ENCODE measurements around the gene RECQL5. TPM values are rescaled to one million over a fixed set of nuclear protein-coding genes. Genes with fewer than 3 reads are reported as not detected.

RECQL5 gene
- total and polyA plus RNA-seq, 10 donors: 25.7 to 51.0 (median 38.6) TPM

GRCh38 chr17:75654176-75654575, 12.8 kb downstream of the RECQL5 start:
- Histone ChIP-seq H3K9me3 (no peaks in the 10 kb centered on the region), H3K27me3 (replicated peaks in 1 of 7) (no peaks in the 10 kb centered on the region), H3K27ac (peak overlapping the region in 3 of 8 donors; percentile 5 to 48 (median 22)), H3K4me1 (peaks cover 0 to 23% (median 4%) of the 10 kb centered on the region in 6 donors), H3K4me3 (no peak overlapping the region), H3K36me3 (peaks cover 0 to 100% (median 44%) of the 10 kb centered on the region in 6 donors)
- TF ChIP-seq POLR2AphosphoS5 (IDR thresholded peaks at IDR 0.05) (no peak), POLR2A (IDR thresholded peaks at IDR 0.05) (no peak)
- TF ChIP-seq, protein P1, sequence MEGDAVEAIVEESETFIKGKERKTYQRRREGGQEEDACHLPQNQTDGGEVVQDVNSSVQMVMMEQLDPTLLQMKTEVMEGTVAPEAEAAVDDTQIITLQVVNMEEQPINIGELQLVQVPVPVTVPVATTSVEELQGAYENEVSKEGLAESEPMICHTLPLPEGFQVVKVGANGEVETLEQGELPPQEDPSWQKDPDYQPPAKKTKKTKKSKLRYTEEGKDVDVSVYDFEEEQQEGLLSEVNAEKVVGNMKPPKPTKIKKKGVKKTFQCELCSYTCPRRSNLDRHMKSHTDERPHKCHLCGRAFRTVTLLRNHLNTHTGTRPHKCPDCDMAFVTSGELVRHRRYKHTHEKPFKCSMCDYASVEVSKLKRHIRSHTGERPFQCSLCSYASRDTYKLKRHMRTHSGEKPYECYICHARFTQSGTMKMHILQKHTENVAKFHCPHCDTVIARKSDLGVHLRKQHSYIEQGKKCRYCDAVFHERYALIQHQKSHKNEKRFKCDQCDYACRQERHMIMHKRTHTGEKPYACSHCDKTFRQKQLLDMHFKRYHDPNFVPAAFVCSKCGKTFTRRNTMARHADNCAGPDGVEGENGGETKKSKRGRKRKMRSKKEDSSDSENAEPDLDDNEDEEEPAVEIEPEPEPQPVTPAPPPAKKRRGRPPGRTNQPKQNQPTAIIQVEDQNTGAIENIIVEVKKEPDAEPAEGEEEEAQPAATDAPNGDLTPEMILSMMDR (IDR thresholded peaks at IDR 0.05 in 8 of 11, conservative IDR thresholded peaks at IDR 0.05 in 3 of 11): no peak
- DNase-seq: no peak
- 39 to 72% (median 57%) methylated on average over 2 of the region's 2 CpGs for WGBS, 5 donors
- intact Hi-C loops (cut with DNase I; ENCODE audit: low total_unique reads): no loop called here

GRCh38 chr17:75652934-75653549, 13.9 kb downstream of the RECQL5 start:
- 48 to 63% (median 58%) methylated on average over 6 of the region's 6 CpGs for WGBS, 5 donors
- peaks cover 0 to 100% (median 45%) of the 10 kb centered on the region in 6 donors for H3K36me3 ChIP-seq
- no peaks in the 10 kb centered on the region for H3K27me3 ChIP-seq (replicated peaks in 1 of 7)
- TF ChIP-seq POLR2AphosphoS5 (IDR thresholded peaks at IDR 0.05): no peak
- TF ChIP-seq, protein P1 (IDR thresholded peaks at IDR 0.05 in 8 of 11, conservative IDR thresholded peaks at IDR 0.05 in 3 of 11): peak in 10 of 11 experiments; percentile 16 to 76 (median 58)
- intact Hi-C loops (cut with DNase I; ENCODE audit: low total_unique reads): no loop called here
- no peak overlapping the region for H3K27ac ChIP-seq
- no peaks in the 10 kb centered on the region for H3K9me3 ChIP-seq
- no peak overlapping the region for H3K4me3 ChIP-seq
- peaks cover 0 to 23% (median 4%) of the 10 kb centered on the region in 6 donors for H3K4me1 ChIP-seq
- no peak for DNase-seq

DNA sequence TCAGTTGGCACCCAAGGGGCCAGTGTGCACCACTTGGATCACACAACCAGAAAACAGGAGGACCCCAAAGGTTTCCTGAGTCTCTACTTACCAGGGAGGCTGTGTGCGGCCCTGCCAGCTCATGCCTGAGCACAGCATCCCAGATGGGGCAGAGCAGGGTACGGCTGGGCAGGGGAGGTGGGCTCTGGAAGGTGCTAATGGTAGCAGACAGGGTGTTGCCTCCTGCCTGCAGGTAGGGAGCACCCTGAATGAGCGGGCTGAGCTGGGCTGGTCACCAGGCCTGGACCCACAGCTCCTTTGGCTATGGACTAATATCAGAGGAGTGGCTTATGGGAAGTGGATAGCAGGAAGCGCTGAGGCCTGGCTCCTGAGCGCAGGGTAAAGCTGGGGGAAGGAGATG, 14.6 kb downstream of the RECQL5 start:
- Histone ChIP-seq H3K4me1 (peaks cover 0 to 23% (median 4%) of the 10 kb centered on the region in 6 donors), H3K4me3 (no peak overlapping the region), H3K36me3 (peaks cover 0 to 100% (median 40%) of the 10 kb centered on the region in 6 donors), H3K27me3 (replicated peaks in 1 of 7) (no peaks in the 10 kb centered on the region), H3K9me3 (no peaks in the 10 kb centered on the region), H3K27ac (no peak overlapping the region)
- TF ChIP-seq, protein P1 (IDR thresholded peaks at IDR 0.05 in 8 of 11, conservative IDR thresholded peaks at IDR 0.05 in 3 of 11): no peak
- TF ChIP-seq POLR2AphosphoS5 (IDR thresholded peaks at IDR 0.05) (no peak), POLR2A (IDR thresholded peaks at IDR 0.05) (no peak)
- WGBS, 5 donors: 88 to 95% (median 90%) methylated on average over 5 of the region's 5 CpGs
- intact Hi-C loops (cut with DNase I; ENCODE audit: low total_unique reads): no loop called here
- DNase-seq: no peak

DNA sequence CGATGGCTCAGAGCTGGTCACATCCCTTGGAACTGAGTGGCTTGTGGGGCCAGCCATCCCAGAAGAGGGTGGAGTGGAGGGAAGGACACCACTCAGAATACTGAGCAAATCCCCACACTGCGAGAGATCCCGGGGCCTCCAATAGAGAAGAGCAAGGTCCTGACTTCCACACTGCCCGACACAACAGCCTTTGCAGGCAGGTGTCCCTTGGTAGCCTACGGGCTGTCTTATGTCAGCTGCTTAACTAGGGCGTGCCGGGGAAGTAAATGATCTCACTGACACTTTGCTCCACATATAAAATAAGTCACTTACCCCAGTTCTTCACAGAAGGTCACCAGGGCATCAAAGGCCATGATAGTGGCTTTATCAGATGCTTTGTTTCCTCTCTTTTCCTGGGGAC, 16.1 kb downstream of the RECQL5 start:
- intact Hi-C loops (cut with DNase I; ENCODE audit: low total_unique reads): no loop called here
- no peak for TF ChIP-seq POLR2AphosphoS5 (IDR thresholded peaks at IDR 0.05)
- no peak for TF ChIP-seq POLR2A (IDR thresholded peaks at IDR 0.05)
- TF ChIP-seq, protein P1 (IDR thresholded peaks at IDR 0.05 in 8 of 11, conservative IDR thresholded peaks at IDR 0.05 in 3 of 11): no peak
- Histone ChIP-seq H3K27ac (no peak overlapping the region), H3K9me3 (no peaks in the 10 kb centered on the region), H3K36me3 (peaks cover 0 to 98% (median 36%) of the 10 kb centered on the region in 6 donors), H3K4me3 (no peak overlapping the region), H3K4me1 (peaks cover 0 to 33% (median 10%) of the 10 kb centered on the region in 6 donors), H3K27me3 (replicated peaks in 1 of 7) (no peaks in the 10 kb centered on the region)
- 88 to 93% (median 92%) methylated on average over 7 of the region's 7 CpGs for WGBS, 5 donors
- no peak for DNase-seq
